DOHH2 (cell line): ENCODE results near the gene GNL3.
A peak's percentile ranks its signal among the peaks of the same experiment; 100 is the strongest.

Experiments used
- H3F3A ChIP-seq: fragments of 200-600 bp; sonication (generic), shearing (Covaris generic); 2 replicates; pipeline ENCODE4 v1.6.0; 2016; ENCODE audit warnings: antibody characterized with exemption, mild to moderate bottlenecking; ENCODE audit not compliant: control insufficient read depth, insufficient read depth
- H3K27ac ChIP-seq: fragments of 200-600 bp; sonication (generic); 2 replicates; pipeline ENCODE4 v1.5.1; 2014; ENCODE audit warnings: low read depth, mild to moderate bottlenecking, low read length, moderate library complexity
- H3K27me3 ChIP-seq: fragments of 200-600 bp; sonication (generic); 2 replicates; pipeline ENCODE4 v1.6.1; 2014; ENCODE audit warnings: mild to moderate bottlenecking, low read length, mixed read lengths; ENCODE audit not compliant: control insufficient read depth
- H3K36me3 ChIP-seq: fragments of 200-600 bp; sonication (generic); 2 replicates; pipeline ENCODE4 v1.6.1; 2014; ENCODE audit warnings: mild to moderate bottlenecking, low read length, moderate library complexity, mixed read lengths; ENCODE audit not compliant: control insufficient read depth
- H3K4me1 ChIP-seq: fragments of 200-600 bp; sonication (generic); 2 replicates; pipeline ENCODE4 v1.6.1; 2014; ENCODE audit warnings: mild to moderate bottlenecking, low read length, mixed read lengths; ENCODE audit not compliant: control insufficient read depth
- H3K4me2 ChIP-seq: fragments of 200-600 bp; sonication (generic); 2 replicates; pipeline ENCODE4 v1.6.0; 2014; ENCODE audit warnings: mild to moderate bottlenecking, low read length, moderate library complexity
- H3K4me3 ChIP-seq: fragments of 200-600 bp; sonication (generic); 2 replicates; pipeline ENCODE4 v1.5.1; 2014; ENCODE audit warnings: mild to moderate bottlenecking, low read length, mixed read lengths
- H3K79me2 ChIP-seq: fragments of 200-600 bp; sonication (generic); 2 replicates; pipeline ENCODE4 v1.6.1; 2014; ENCODE audit warnings: mild to moderate bottlenecking, low read length, mixed read lengths; ENCODE audit not compliant: control insufficient read depth
- H3K9me2 ChIP-seq: fragments of 200-600 bp; sonication (generic); replicated peaks from 2 replicates; pipeline ENCODE4 v1.6.1; 2014; ENCODE audit warnings: mild to moderate bottlenecking, low read length, mixed read lengths; ENCODE audit not compliant: control insufficient read depth
- H3K9me3 ChIP-seq: fragments of 200-600 bp; sonication (generic); 2 replicates; pipeline ENCODE4 v1.6.1; 2014; ENCODE audit warnings: antibody characterized with exemption, low read length, mixed read lengths; ENCODE audit not compliant: control insufficient read depth, insufficient read depth
- H4K20me1 ChIP-seq: fragments of 200-600 bp; sonication (generic); 2 replicates; pipeline ENCODE4 v1.6.0; 2014; ENCODE audit warnings: low read depth, mild to moderate bottlenecking, antibody characterized with exemption, low read length, moderate library complexity; ENCODE audit not compliant: control insufficient read depth, insufficient read depth
- EZH2phosphoT487 ChIP-seq: fragments of 200-600 bp; sonication (generic); IDR thresholded peaks from 2 replicates; pipeline ENCODE4 v1.6.1; 2017; ENCODE audit warnings: borderline replicate concordance, mild to moderate bottlenecking, antibody characterized with exemption, low read length, moderate library complexity, mixed read lengths
- TF ChIP-seq, protein P1 (sequence below): fragments of 200-600 bp; sonication (generic); IDR thresholded peaks from one replicate; pipeline ENCODE4 v1.5.1; 2014; ENCODE audit warnings: antibody characterized with exemption, mild to moderate bottlenecking, low read depth, low read length; ENCODE audit not compliant: poor library complexity, severe bottlenecking

Gene GNL3

DNA sequence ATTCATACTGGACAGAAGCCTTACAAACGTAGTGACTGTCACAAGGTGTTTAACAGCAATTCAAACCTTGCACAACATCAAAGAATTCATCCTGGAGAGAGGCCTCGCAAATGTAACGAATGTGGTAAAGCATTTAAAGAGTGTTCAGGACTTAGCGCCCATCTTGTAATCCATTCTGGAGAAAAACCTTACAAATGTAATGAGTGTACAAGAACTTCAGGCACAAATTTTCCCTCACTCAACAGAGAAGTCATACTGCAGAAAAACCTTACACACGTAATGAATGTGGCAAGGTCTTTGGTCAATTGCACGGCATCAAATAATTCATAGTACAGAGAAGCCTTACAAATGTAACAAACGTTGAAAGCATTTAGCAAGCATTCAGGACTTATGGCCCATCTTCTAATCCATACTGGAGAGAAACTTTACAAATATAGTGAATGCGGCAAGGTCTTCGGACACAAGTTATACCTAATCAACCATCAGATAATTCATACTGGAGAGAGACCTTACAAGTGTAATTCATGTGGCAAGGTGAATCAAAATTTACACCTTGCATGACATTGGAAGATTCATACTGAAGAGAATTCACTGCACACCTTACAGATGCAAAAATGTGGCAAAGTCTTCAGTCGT is 47.5 kb downstream of the GNL3 start:
- H3K36me3 ChIP-seq, result peaks cover 43% of the 10 kb centered on the region
- no peak overlapping the region for H3K27ac ChIP-seq

GRCh38 chr3:52739730-52740129 is 53.9 kb downstream of the GNL3 start:
- H3K4me3 ChIP-seq, result no peak overlapping the region
- no peaks in the 10 kb centered on the region for H3K27me3 ChIP-seq
- H3K9me3 ChIP-seq, result no peaks in the 10 kb centered on the region
- H3K9me2 ChIP-seq, result no peaks in the 10 kb centered on the region
- no peaks in the 10 kb centered on the region for H3K79me2 ChIP-seq
- H3K4me2 ChIP-seq, result no peak overlapping the region
- TF ChIP-seq, protein P1, sequence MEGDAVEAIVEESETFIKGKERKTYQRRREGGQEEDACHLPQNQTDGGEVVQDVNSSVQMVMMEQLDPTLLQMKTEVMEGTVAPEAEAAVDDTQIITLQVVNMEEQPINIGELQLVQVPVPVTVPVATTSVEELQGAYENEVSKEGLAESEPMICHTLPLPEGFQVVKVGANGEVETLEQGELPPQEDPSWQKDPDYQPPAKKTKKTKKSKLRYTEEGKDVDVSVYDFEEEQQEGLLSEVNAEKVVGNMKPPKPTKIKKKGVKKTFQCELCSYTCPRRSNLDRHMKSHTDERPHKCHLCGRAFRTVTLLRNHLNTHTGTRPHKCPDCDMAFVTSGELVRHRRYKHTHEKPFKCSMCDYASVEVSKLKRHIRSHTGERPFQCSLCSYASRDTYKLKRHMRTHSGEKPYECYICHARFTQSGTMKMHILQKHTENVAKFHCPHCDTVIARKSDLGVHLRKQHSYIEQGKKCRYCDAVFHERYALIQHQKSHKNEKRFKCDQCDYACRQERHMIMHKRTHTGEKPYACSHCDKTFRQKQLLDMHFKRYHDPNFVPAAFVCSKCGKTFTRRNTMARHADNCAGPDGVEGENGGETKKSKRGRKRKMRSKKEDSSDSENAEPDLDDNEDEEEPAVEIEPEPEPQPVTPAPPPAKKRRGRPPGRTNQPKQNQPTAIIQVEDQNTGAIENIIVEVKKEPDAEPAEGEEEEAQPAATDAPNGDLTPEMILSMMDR, result no peak
- no peak for TF ChIP-seq EZH2phosphoT487
- no peaks in the 10 kb centered on the region for H4K20me1 ChIP-seq
- H3F3A ChIP-seq, result 0 out of 2 replicates have a peak, but pooled peaks cover 2% of the 10 kb centered on the region
- H3K4me1 ChIP-seq, result no peaks in the 10 kb centered on the region
- peaks cover 65% of the 10 kb centered on the region for H3K36me3 ChIP-seq
- H3K27ac ChIP-seq, result no peak overlapping the region

More for the DNA sequence above, 47.5 kb downstream of the GNL3 start:
- Histone ChIP-seq H3K27me3 (no peaks in the 10 kb centered on the region), H3K9me2 (no peaks in the 10 kb centered on the region), H3K79me2 (no peaks in the 10 kb centered on the region), H3F3A (0 out of 2 replicates have a peak, but pooled peaks cover 2% of the 10 kb centered on the region), H3K4me2 (no peak overlapping the region), H3K4me3 (no peak overlapping the region), H3K9me3 (no peaks in the 10 kb centered on the region), H4K20me1 (no peaks in the 10 kb centered on the region), H3K4me1 (no peaks in the 10 kb centered on the region)
- no peak for TF ChIP-seq EZH2phosphoT487
- TF ChIP-seq, protein P1, result no peak

GRCh38 chr3:52742418-52743041 is 56.7 kb downstream of the GNL3 start:
- no peak overlapping the region for H3K27ac ChIP-seq
- TF ChIP-seq, protein P1, result peak; percentile 58
- no peak for TF ChIP-seq EZH2phosphoT487
- H3K36me3 ChIP-seq, result peaks cover 68% of the 10 kb centered on the region
- H3K9me2 ChIP-seq, result no peaks in the 10 kb centered on the region
- no peaks in the 10 kb centered on the region for H3K79me2 ChIP-seq
- no peaks in the 10 kb centered on the region for H4K20me1 ChIP-seq
- no peaks in the 10 kb centered on the region for H3K9me3 ChIP-seq
- H3K4me3 ChIP-seq, result no peak overlapping the region
- H3K4me2 ChIP-seq, result no peak overlapping the region
- H3K27me3 ChIP-seq, result no peaks in the 10 kb centered on the region
- 0 out of 2 replicates have a peak, but pooled peaks cover 2% of the 10 kb centered on the region for H3F3A ChIP-seq
- H3K4me1 ChIP-seq, result no peaks in the 10 kb centered on the region
